SK-N-MC (cell line): ENCODE data around the gene ASMT.

ENCODE experiments used
- EZH2 ChIP-seq: fragments of 200-600 bp; sonication (generic); IDR thresholded peaks from one replicate; pipeline ENCODE4 v1.6.1; 2017; ENCODE audit warnings: antibody characterized with exemption
- FOXP2 ChIP-seq: optimal IDR thresholded peaks from 2 replicates; pipeline ENCODE3; 2011; ENCODE audit warnings: mild to moderate bottlenecking, moderate library complexity; ENCODE audit not compliant: insufficient read depth; ENCODE audit errors: extremely low read length, control extremely low read depth
- POLR2AphosphoS5 ChIP-seq: IDR thresholded peaks from 2 replicates; pipeline ENCODE4 v1.6.1; 2012; ENCODE audit warnings: mild to moderate bottlenecking, low read depth, low read length, borderline replicate concordance

- TF ChIP-seq EZH2 (no peak), FOXP2 (no peak), POLR2AphosphoS5 (no peak)
These were observed 66.6 kb downstream of the ASMT start for GRCh38 chrX:1681439-1681838.
